Left lung (tissue), 10 donors: Measurements from ENCODE around the gene KCNIP4. TPM values are rescaled to one million over a fixed set of nuclear protein-coding genes. Genes with fewer than 3 reads are reported as not detected.

ENCODE experiments used
- ATAC-seq: fragments of 200-7000 bp; cut with Tn5 transposase; one replicate; pipeline ENCODE4 v1.9.1; 2020; ENCODE audit warnings: moderate library complexity
- DNase-seq, 4 donors: peaks; one replicate each; pipeline ENCODE4 v3.0.0-alpha.2; 2013 to 2020
- H3K27ac ChIP-seq, 2 donors: fragments of 200-600 bp; sonication (generic) in 1 of 2; one replicate each; pipeline versions ENCODE4 v1.5.0 to v1.8.0; 2020 to 2021
- H3K27me3 ChIP-seq, 2 donors: fragments of 200-600 bp; sonication (generic) in 1 of 2; one replicate each; pipeline versions ENCODE4 v1.5.0 to v1.8.0; 2020 to 2021
- H3K36me3 ChIP-seq, 2 donors: fragments of 200-600 bp; sonication (generic) in 1 of 2; one replicate each; pipeline versions ENCODE4 v1.5.0 to v1.8.0; 2020 to 2021
- H3K4me1 ChIP-seq, 2 donors: fragments of 200-600 bp; one replicate each; pipeline ENCODE4 v1.8.0; 2021
- H3K4me3 ChIP-seq, 2 donors: fragments of 200-600 bp; sonication (generic) in 1 of 2; one replicate each; pipeline versions ENCODE4 v1.5.0 to v1.8.0; 2020 to 2021; ENCODE audit warnings: mild to moderate bottlenecking in 1 of 2
- H3K9me3 ChIP-seq, 2 donors: fragments of 200-600 bp; sonication (generic) in 1 of 2; one replicate each; pipeline versions ENCODE4 v1.5.0 to v1.8.0; 2020 to 2021
- intact Hi-C, 2 donors: fragments of 100-400 bp; cut with DNase I; formaldehyde crosslinking; loops; one replicate each; pipeline versions ENCODE4 v1.11.2 to v1.14.2; 2022
- polyA plus RNA-seq, 6 donors: library from polyadenylated mRNA; unstranded; fragments of 120-200 nt; gene quantifications; one replicate each; pipeline ENCODE4 v1.2.1, GENCODE V29; 2013; ENCODE audit not compliant: insufficient read length in 6 of 6
- total RNA-seq, 2 donors: library from RNA; stranded (reverse); fragmentation: NEBNext Ultra II Directional; extraction: Animal tissue kit (Norgen Biotek cat#: 25700); gene quantifications; one replicate each; pipeline ENCODE4 v1.2.1, GENCODE V29; 2021
- TF ChIP-seq, protein P1 (sequence below), 2 donors: fragments of 200-600 bp; sonication (generic) in 1 of 2; IDR thresholded peaks; one replicate each; pipeline versions ENCODE4 v1.5.0 to v1.8.0; 2021; ENCODE audit warnings: antibody characterized with exemption in 2 of 2
- donor health status: DM: no; HTN: yes; CAD: no.
- donor health status: DM: no; HTN: no; CAD: no.

KCNIP4 gene
- total and polyA plus RNA-seq, 8 donors = 2.8 to 5.4 (median 4.9) TPM; not detected in 2

DNA sequence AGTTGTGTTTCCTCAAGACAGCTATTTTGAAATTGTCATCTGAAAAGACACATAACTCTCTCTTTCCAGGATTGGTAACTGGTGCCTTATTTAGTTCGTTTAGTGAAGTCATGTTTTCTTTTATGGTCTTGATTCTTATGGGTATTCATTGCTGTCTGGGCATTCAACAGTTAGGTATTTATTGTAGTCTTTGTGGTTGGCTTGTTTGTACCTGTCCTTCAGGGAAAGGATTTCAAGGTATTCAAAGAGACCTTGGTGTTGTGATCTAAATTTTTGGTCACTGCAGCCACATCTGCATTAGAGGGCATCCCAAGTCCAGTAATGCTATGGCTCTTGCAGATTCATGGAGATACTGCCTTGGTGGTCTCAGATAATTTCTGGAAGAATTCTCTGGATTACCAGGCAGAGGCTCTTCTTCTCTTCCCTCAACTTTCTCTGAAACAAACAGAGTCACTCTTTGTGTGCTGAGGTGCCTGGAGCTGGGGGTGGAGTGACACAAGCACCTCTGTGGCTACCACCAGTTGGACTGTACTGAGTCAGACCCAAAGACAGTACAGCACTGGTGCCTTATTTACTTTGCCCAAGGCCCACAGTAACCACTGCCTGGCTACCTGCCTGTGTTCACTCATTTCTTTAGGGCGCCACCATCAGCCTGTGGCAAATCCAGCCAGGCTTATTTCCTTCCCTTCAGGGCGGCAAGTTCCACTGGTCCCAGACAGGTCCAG lies 620.4 kb downstream of the KCNIP4 start:
- ATAC-seq = no peak
- no peak for DNase-seq
- TF ChIP-seq, protein P1, sequence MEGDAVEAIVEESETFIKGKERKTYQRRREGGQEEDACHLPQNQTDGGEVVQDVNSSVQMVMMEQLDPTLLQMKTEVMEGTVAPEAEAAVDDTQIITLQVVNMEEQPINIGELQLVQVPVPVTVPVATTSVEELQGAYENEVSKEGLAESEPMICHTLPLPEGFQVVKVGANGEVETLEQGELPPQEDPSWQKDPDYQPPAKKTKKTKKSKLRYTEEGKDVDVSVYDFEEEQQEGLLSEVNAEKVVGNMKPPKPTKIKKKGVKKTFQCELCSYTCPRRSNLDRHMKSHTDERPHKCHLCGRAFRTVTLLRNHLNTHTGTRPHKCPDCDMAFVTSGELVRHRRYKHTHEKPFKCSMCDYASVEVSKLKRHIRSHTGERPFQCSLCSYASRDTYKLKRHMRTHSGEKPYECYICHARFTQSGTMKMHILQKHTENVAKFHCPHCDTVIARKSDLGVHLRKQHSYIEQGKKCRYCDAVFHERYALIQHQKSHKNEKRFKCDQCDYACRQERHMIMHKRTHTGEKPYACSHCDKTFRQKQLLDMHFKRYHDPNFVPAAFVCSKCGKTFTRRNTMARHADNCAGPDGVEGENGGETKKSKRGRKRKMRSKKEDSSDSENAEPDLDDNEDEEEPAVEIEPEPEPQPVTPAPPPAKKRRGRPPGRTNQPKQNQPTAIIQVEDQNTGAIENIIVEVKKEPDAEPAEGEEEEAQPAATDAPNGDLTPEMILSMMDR (IDR thresholded peaks at IDR 0.05) = no peak
- no peak overlapping the region for H3K4me3 ChIP-seq
- H3K9me3 ChIP-seq = peaks cover 0 to 39% of the 10 kb centered on the region in 2 donors
- no peaks in the 10 kb centered on the region for H3K27me3 ChIP-seq
- H3K36me3 ChIP-seq = no peaks in the 10 kb centered on the region
- no peaks in the 10 kb centered on the region for H3K4me1 ChIP-seq
- intact Hi-C loops = no loop called here
- H3K27ac ChIP-seq = no peak overlapping the region

DNA sequence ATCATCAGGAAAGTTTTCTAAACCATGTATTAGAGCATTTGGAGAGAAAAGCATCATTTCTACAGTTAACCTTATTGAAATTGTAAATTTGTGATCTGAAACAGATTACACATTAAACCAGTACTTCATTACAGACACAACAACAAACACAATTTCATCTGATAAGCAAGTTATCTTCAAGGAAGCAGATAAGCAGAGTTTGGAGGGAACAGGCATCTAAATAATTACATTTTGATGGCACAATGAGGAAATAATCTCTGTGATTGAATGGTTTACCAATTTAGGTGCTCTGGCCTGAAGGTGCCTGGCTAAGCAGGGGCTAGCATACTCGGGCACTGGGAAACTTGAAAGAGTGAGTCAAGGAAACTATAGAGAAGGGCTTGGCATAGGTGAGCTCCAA lies 628.5 kb downstream of the KCNIP4 start:
- Histone ChIP-seq H3K4me3 (no peak overlapping the region), H3K9me3 (peaks cover 0 to 18% of the 10 kb centered on the region in 2 donors), H3K27me3 (no peaks in the 10 kb centered on the region), H3K27ac (no peak overlapping the region), H3K4me1 (no peaks in the 10 kb centered on the region), H3K36me3 (no peaks in the 10 kb centered on the region)
- intact Hi-C loops = no loop called here
- TF ChIP-seq, protein P1 (IDR thresholded peaks at IDR 0.05) = no peak
- ATAC-seq (no peak), DNase-seq (no peak)

DNA sequence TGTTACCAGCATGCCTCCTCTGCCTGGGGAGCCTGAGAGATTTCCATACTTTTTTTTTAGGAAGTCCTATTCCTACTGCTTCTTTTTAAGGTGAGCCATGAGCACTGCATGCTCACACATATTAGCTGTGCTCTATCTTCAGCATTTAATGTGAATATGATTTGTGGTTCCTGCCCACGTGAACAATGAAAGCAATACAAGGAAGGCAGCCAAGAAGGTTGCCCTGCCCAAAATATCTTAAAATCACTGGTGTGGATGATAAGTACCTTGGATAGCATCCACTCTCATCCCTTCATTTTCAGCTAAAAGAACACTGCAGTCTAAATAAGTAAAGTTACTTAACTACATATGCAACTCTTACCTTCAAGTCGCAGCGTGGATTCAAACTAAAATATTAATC lies 640.9 kb downstream of the KCNIP4 start:
- ATAC-seq (no peak), DNase-seq (no peak)
- H3K27me3 ChIP-seq = peaks cover 6 to 26% of the 10 kb centered on the region in 2 donors
- no peaks in the 10 kb centered on the region for H3K36me3 ChIP-seq
- H3K27ac ChIP-seq = no peak overlapping the region
- no peaks in the 10 kb centered on the region for H3K4me1 ChIP-seq
- H3K4me3 ChIP-seq = no peak overlapping the region
- TF ChIP-seq, protein P1 (IDR thresholded peaks at IDR 0.05) = no peak
- no peaks in the 10 kb centered on the region for H3K9me3 ChIP-seq
- intact Hi-C loops = no loop called here

DNA sequence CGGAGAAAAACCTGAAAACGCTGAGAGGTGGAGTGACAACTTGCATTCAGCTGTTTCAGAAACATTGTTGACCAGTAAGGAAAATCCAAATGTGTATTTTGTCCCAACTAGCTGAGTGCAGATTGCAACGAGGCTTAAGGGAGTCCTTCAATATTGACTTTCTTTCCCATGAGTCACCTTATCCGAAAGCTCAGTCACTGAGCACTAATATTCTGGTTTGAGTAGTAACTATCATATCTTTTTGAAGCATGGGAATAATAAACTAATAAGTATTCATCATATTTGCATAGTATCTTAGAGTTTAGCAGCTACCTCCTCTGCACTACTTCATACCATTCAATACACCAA lies 644.1 kb downstream of the KCNIP4 start:
- H3K27ac ChIP-seq = no peak overlapping the region
- no peaks in the 10 kb centered on the region for H3K36me3 ChIP-seq
- peaks cover 6 to 32% of the 10 kb centered on the region in 2 donors for H3K27me3 ChIP-seq
- H3K9me3 ChIP-seq = no peaks in the 10 kb centered on the region
- TF ChIP-seq, protein P1 (IDR thresholded peaks at IDR 0.05) = no peak
- H3K4me3 ChIP-seq = no peak overlapping the region
- intact Hi-C loops = no loop called here
- H3K4me1 ChIP-seq = no peaks in the 10 kb centered on the region
- DNase-seq = peak in 1 of 4 donors; percentile 7
- ATAC-seq = no peak

DNA sequence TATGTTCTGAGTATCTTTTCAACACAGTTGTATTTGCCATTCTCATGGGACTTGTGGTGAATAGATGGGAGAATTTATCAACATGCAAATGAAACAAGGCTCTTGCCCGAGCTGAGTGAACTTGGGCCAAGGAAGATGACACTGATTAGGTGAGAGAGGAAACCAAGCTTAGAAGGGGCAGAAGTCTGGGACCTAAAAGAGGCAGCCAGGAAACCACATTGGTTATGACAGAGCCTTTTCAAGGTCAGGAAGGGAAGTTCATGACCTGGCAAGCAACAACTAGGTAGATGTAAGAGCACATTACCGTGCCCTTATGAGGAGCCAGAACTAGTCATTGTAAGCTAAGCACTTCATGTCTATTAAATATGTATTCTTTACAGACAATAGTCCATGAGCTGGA lies 658.0 kb downstream of the KCNIP4 start:
- TF ChIP-seq, protein P1 (IDR thresholded peaks at IDR 0.05) = no peak
- intact Hi-C loops = no loop called here
- H3K27me3 ChIP-seq = no peaks in the 10 kb centered on the region
- H3K27ac ChIP-seq = no peak overlapping the region
- no peaks in the 10 kb centered on the region for H3K36me3 ChIP-seq
- H3K4me1 ChIP-seq = no peaks in the 10 kb centered on the region
- DNase-seq (peak in 1 of 4 donors; percentile 5), ATAC-seq (no peak)
- no peak overlapping the region for H3K4me3 ChIP-seq
- H3K9me3 ChIP-seq = peaks cover 0 to 4% of the 10 kb centered on the region in 2 donors
